ENCODE measurements around the gene AMBP.

Gene AMBP
- 0 to 0.99 (median 0) reads per million in 17 experiments for total RNA-seq

- DNase-seq: no peak
Observed at GRCh38 chr9:114078021-114078780, at the start of gene AMBP. AMBP (minus strand) TSS chr9:114078300; CDS start chr9:114078209, 91 bp downstream.

- DNase-seq: no peak
Observed at GRCh38 chr9:114126247-114127060, 48.4 kb upstream of the AMBP start.

- no peak for DNase-seq
Observed at GRCh38 chr9:114125476-114126013, 47.4 kb upstream of the AMBP start.

GRCh38 chr9:114124666-114125475, 46.8 kb upstream of the AMBP start:
- no peak for DNase-seq

- DNase-seq: no peak
Observed at GRCh38 chr9:114124138-114124537, 46.0 kb upstream of the AMBP start.

- DNase-seq: no peak
Observed at GRCh38 chr9:114123031-114123977, 45.2 kb upstream of the AMBP start.

GRCh38 chr9:114122136-114123027, 44.3 kb upstream of the AMBP start:
- no peak for DNase-seq

- DNase-seq: no peak
Observed at GRCh38 chr9:114121227-114122135, 43.4 kb upstream of the AMBP start.

GRCh38 chr9:114120192-114121014, 42.3 kb upstream of the AMBP start:
- no peak for DNase-seq

- DNase-seq: no peak
Observed at GRCh38 chr9:114119242-114120191, 41.4 kb upstream of the AMBP start.

- no peak for DNase-seq
Observed at GRCh38 chr9:114117996-114118830, 40.1 kb upstream of the AMBP start.

- DNase-seq: no peak
Observed at GRCh38 chr9:114117614-114117995, 39.5 kb upstream of the AMBP start.

- no peak for DNase-seq
Observed at GRCh38 chr9:114116126-114116747, 38.1 kb upstream of the AMBP start.

- DNase-seq: no peak
Observed at GRCh38 chr9:114115654-114116125, 37.6 kb upstream of the AMBP start.

GRCh38 chr9:114114364-114114763, 36.3 kb upstream of the AMBP start:
- DNase-seq: no peak
